Measurements from ENCODE around the gene NR2C2AP. TPM values are rescaled to one million over a fixed set of nuclear protein-coding genes. Genes with fewer than 3 reads are reported as not detected.

The NR2C2AP gene
- total and polyA plus RNA-seq, 2 of the 13 experiments (the other 11 are each of a cell fraction or from before 2014, with no cell fraction given), result 12.2 to 26.8 TPM

DNA sequence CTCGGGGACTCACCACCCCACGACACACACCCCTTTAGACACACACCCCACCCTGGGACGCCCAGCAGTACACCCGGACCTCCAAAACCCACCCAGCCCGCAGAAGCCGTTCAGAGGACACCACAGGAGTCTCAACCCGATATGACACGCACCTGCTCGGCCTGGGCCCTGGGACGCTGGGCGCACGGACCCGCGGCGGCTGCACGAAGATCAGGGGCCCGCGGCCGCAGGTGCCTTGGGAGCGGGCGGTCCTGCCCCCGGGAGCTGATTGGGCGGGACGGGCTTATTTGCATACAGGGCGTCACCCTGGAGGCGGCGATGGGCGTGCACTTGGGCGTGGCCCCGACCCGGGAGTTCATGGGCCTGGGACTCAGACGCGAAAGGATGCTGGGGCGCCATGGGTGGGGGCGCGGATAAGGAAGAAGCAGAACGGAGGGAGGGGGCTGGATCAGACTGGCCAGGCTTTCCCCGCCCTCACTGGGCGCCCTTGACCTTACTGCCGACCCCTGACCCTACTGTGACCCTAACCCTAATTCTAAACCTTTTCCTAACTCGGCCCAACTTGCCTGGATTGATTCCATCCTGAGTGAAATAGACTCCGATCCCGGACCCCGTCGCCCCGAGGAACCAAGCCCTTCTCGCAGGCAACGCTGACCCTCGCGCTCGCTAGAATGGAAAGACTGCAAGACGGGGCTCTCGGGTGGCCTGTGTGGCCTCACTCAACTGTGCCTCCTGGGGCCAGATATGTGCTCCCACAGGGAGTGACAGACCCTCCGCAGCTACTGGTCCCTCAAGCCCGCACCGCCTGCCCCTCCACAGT lies 33.0 kb downstream of the NR2C2AP start, which contains the start of gene MEF2B (continued):
- TF ChIP-seq, protein P1, sequence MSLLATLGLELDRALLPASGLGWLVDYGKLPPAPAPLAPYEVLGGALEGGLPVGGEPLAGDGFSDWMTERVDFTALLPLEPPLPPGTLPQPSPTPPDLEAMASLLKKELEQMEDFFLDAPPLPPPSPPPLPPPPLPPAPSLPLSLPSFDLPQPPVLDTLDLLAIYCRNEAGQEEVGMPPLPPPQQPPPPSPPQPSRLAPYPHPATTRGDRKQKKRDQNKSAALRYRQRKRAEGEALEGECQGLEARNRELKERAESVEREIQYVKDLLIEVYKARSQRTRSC (CRISPR knock-in tag; IDR thresholded peaks at IDR 0.05; ENCODE audit: low read depth), result no peak
- TF ChIP-seq SCMH1 (CRISPR knock-in tag; IDR thresholded peaks at IDR 0.05; ENCODE audit: borderline replicate concordance) (no peak), CHCHD3 (CRISPR knock-in tag; IDR thresholded peaks at IDR 0.05) (no peak), ZNF282 (IDR thresholded peaks at IDR 0.05; ENCODE audit: partially characterized antibody) (no peak), ZIK1 (CRISPR knock-in tag; IDR thresholded peaks at IDR 0.05; ENCODE audit: borderline replicate concordance, low read depth) (no peak; the same call in 1 of the 2 replicates), POLR2AphosphoS5 (IDR thresholded peaks at IDR 0.05; ENCODE audit: low read depth, low read length) (peak; percentile 56), ZSCAN20 (CRISPR knock-in tag; IDR thresholded peaks at IDR 0.05; ENCODE audit: borderline replicate concordance) (no peak), MLLT10 (CRISPR knock-in tag; IDR thresholded peaks at IDR 0.05) (no peak), GZF1 (CRISPR knock-in tag; IDR thresholded peaks at IDR 0.05) (no peak), POLR2A (IDR thresholded peaks at IDR 0.05; ENCODE audit: insufficient read depth in 1 of 2, low read depth in 2 of 2, low read length in 2 of 2) (peak in 1 of 2 experiments; percentile 46; a peak in 2 of 4 replicates), ZNF737 (CRISPR knock-in tag; IDR thresholded peaks at IDR 0.05; ENCODE audit: borderline replicate concordance) (no peak), ZNF75D (CRISPR knock-in tag; IDR thresholded peaks at IDR 0.05; ENCODE audit: borderline replicate concordance) (no peak), TSC22D2 (CRISPR knock-in tag; IDR thresholded peaks at IDR 0.05; ENCODE audit: borderline replicate concordance) (no peak), ZNF644 (CRISPR knock-in tag; IDR thresholded peaks at IDR 0.05; ENCODE audit: low read depth) (no peak), MAZ (IDR thresholded peaks at IDR 0.05; ENCODE audit: borderline replicate concordance, low read depth, low read length) (0 out of 2 replicates have a peak, but pooled peaks have one; percentile 43), MAZ (CRISPR knock-in tag; IDR thresholded peaks at IDR 0.05; ENCODE audit: low read depth) (peak; percentile 52; the same call in 1 of the 2 replicates), PAWR (CRISPR knock-in tag; IDR thresholded peaks at IDR 0.05; ENCODE audit: borderline replicate concordance) (no peak), FOXJ3 (CRISPR knock-in tag; IDR thresholded peaks at IDR 0.05; ENCODE audit: borderline replicate concordance) (no peak), CREM (IDR thresholded peaks at IDR 0.05) (no peak), CREM (CRISPR knock-in tag; IDR thresholded peaks at IDR 0.05) (no peak), TBX2 (CRISPR knock-in tag; IDR thresholded peaks at IDR 0.05; ENCODE audit: borderline replicate concordance) (peak; percentile 42; the same call in 1 of the 2 replicates)
- TF ChIP-seq, protein P2, sequence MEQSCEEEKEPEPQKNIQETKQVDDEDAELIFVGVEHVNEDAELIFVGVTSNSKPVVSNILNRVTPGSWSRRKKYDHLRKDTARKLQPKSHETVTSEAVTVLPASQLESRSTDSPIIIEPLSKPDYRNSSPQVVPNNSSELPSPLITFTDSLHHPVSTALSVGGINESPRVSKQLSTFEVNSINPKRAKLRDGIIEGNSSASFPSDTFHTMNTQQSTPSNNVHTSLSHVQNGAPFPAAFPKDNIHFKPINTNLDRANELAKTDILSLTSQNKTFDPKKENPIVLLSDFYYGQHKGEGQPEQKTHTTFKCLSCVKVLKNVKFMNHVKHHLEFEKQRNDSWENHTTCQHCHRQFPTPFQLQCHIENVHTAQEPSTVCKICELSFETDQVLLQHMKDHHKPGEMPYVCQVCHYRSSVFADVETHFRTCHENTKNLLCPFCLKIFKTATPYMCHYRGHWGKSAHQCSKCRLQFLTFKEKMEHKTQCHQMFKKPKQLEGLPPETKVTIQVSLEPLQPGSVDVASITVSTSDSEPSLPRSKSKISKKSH (CRISPR knock-in tag; IDR thresholded peaks at IDR 0.05; ENCODE audit: borderline replicate concordance), result no peak
- TF ChIP-seq, protein P3, sequence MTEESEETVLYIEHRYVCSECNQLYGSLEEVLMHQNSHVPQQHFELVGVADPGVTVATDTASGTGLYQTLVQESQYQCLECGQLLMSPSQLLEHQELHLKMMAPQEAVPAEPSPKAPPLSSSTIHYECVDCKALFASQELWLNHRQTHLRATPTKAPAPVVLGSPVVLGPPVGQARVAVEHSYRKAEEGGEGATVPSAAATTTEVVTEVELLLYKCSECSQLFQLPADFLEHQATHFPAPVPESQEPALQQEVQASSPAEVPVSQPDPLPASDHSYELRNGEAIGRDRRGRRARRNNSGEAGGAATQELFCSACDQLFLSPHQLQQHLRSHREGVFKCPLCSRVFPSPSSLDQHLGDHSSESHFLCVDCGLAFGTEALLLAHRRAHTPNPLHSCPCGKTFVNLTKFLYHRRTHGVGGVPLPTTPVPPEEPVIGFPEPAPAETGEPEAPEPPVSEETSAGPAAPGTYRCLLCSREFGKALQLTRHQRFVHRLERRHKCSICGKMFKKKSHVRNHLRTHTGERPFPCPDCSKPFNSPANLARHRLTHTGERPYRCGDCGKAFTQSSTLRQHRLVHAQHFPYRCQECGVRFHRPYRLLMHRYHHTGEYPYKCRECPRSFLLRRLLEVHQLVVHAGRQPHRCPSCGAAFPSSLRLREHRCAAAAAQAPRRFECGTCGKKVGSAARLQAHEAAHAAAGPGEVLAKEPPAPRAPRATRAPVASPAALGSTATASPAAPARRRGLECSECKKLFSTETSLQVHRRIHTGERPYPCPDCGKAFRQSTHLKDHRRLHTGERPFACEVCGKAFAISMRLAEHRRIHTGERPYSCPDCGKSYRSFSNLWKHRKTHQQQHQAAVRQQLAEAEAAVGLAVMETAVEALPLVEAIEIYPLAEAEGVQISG (CRISPR knock-in tag; IDR thresholded peaks at IDR 0.05), result no peak; the same call in 1 of the 2 replicates
- TF ChIP-seq, protein P4, sequence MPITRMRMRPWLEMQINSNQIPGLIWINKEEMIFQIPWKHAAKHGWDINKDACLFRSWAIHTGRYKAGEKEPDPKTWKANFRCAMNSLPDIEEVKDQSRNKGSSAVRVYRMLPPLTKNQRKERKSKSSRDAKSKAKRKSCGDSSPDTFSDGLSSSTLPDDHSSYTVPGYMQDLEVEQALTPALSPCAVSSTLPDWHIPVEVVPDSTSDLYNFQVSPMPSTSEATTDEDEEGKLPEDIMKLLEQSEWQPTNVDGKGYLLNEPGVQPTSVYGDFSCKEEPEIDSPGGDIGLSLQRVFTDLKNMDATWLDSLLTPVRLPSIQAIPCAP (CRISPR knock-in tag; IDR thresholded peaks at IDR 0.05; ENCODE audit: low read depth), result no peak

All from HepG2 (cell line).